ENCODE measurements around the gene C20orf204. TPM values are rescaled to one million over a fixed set of nuclear protein-coding genes. Genes with fewer than 3 reads are reported as not detected.

Gene C20orf204
- total and polyA plus RNA-seq, 12 donors: 0.05 to 4.8 (median 0.46) TPM

DNA sequence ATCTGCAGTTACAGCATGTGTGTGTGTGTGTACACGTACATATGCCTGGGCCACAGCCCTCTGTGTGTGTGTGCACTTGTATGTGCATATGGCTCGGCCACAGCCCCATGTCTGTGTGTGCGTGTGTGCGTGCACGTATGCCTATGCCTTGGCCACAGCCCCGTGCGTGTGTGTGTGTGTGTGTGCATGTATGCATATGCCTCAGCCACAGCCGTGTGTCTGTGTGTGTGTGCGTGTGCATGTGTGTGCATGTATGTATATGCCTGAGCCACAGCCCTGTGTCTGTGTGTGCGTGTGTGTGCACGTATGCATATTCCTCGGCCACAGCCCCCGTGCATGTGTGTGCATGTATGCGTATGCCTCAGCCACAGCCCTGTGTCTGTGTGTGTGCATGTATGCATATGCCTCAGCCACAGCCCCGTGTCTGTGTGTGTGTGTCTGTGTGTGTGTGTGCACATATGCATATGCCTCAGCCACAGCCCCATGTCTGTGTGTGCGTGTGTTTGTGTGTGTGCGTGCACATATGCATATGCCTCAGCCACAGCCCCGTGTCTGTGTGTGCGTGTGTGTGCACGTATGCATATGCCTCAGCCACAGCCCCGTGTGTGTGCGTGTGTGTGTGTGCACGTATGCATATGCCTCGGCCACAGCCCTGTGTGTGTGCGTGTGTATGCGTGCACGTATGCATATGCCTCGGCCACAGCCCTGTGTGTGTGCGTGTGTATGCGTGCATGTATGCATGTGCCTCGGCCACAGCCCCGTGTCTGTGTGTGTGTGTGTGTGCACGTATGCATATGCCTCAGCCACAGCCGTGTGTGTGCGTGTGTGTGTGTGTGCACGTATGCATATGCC is 14.6 kb upstream of the C20orf204 start:
- Histone ChIP-seq H3K27ac (no peak overlapping the region), H3K4me1 (replicated peaks in 1 of 2) (no peaks in the 10 kb centered on the region), H3K4me3 (no peak overlapping the region), H3K9me3 (replicated peaks in 1 of 3) (no peaks in the 10 kb centered on the region), H3K36me3 (replicated peaks in 1 of 2) (peaks cover 0 to 89% of the 10 kb centered on the region in 2 donors), H3K27me3 (no peaks in the 10 kb centered on the region)
- intact Hi-C loops (cut with DNase I): no loop called here
- DNase-seq: no peak
- WGBS, 4 donors: 87 to 93% (median 91%) methylated on average over 18 to 36 of the region's 36 CpGs
- TF ChIP-seq POLR2A (IDR thresholded peaks at IDR 0.05) (no peak), CTCF (IDR thresholded peaks at IDR 0.05) (no peak)

DNA sequence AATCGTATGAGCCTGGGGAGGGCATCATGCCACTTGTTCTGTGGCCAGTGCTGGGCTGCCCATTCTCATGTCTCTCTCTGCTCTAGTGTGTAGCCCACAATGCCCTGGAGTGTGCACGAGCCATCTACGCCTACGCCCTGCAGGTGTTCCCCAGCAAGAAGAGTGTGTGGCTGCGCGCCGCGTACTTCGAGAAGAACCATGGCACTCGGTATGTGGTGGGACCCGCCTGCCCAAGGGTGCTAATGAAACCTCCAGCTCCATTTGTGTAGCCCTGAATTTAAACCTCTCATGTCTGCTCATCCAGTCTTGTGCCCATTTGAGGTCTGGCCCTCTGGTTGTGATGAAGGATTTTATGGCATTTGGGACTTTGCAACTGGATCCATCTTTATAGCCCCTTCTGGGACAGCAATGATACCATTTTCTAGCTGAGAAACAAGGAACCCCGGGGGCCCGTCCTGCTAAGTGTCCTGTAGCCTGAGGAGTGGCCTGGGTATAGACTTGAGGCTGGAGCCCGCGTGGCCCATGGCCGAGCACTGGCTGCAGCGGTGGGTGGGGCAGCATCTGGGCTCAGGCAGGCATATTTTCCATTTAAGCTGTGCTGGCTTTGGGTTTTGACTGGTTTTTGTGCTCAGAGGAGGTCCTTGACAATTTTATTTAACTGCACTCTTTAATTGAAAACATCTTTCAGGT is 13.2 kb upstream of the C20orf204 start:
- TF ChIP-seq POLR2A (IDR thresholded peaks at IDR 0.05) (no peak), CTCF (IDR thresholded peaks at IDR 0.05) (no peak)
- H3K27me3 ChIP-seq: no peaks in the 10 kb centered on the region
- no peak overlapping the region for H3K27ac ChIP-seq
- 93 to 97% (median 96%) methylated on average over 15 to 17 of the region's 17 CpGs for WGBS, 4 donors
- DNase-seq: no peak
- intact Hi-C loops (cut with DNase I): no loop called here
- H3K4me3 ChIP-seq: no peak overlapping the region
- no peaks in the 10 kb centered on the region for H3K9me3 ChIP-seq (replicated peaks in 1 of 3)
- no peaks in the 10 kb centered on the region for H3K4me1 ChIP-seq (replicated peaks in 1 of 2)
- H3K36me3 ChIP-seq (replicated peaks in 1 of 2): peaks cover 0 to 89% of the 10 kb centered on the region in 2 donors

DNA sequence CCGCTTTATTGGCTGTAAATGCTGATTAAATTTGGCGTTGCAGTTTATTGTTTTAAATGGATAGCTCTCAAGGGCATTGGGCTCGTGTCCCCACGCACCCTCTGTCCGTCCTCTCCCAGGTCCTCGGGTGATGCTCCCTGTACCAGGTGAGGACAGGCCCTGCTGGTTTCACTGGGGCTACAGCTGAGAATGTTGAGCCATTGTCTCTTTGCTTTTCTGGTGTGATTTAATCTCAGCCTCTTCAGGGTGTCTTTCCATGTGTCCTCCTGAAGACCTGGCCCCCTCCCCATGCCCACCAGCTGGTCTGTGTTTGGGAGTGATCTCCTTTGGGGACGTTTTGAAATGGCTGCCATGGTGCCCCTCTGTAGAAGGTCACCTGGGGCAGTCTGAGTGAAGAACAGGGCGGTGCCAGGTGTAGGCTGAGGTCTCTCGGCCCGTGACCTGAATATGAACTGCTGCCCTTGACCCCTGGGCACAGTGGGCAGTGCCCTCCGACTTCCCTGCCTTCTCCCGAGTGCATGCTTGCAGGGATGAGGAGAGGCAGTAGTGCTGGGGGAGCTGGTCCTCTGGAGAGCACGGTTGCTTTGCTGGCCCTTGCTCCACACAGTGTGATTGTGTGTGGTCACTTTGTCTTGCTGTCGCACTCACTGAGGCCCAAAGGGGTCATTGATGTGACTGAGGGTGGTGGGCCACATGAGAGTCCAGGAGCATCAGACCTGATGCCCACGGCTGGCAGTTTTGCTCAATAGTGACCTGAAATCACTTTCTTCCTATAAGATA is 12.4 kb upstream of the C20orf204 start:
- intact Hi-C loops (cut with DNase I): no loop called here
- no peaks in the 10 kb centered on the region for H3K4me1 ChIP-seq (replicated peaks in 1 of 2)
- H3K27me3 ChIP-seq: no peaks in the 10 kb centered on the region
- no peaks in the 10 kb centered on the region for H3K9me3 ChIP-seq (replicated peaks in 1 of 3)
- no peak overlapping the region for H3K27ac ChIP-seq
- no peak overlapping the region for H3K4me3 ChIP-seq
- 77 to 87% (median 84%) methylated on average over 10 to 15 of the region's 15 CpGs for WGBS, 4 donors
- H3K36me3 ChIP-seq (replicated peaks in 1 of 2): peaks cover 0 to 89% of the 10 kb centered on the region in 2 donors
- TF ChIP-seq POLR2A (IDR thresholded peaks at IDR 0.05): no peak
- no peak for TF ChIP-seq CTCF (IDR thresholded peaks at IDR 0.05)
- no peak for DNase-seq

All from adrenal gland (tissue), 12 donors.